Activated CD8-positive, alpha-beta memory T cell treated with anti-CD3 and anti-CD28 coated beads for 1 hour (primary cell): ENCODE measurements around the gene RUNX3.
A peak's percentile ranks its signal among the peaks of the same experiment; 100 is the strongest.

Experiments used
- DNase-seq, 2 donors: peaks; one replicate each; pipeline ENCODE4 v3.0.0-alpha.2; 2020; ENCODE audit warnings: low read depth in 1 of 2; ENCODE audit errors: extremely low read depth in 1 of 2

The RUNX3 gene

DNA sequence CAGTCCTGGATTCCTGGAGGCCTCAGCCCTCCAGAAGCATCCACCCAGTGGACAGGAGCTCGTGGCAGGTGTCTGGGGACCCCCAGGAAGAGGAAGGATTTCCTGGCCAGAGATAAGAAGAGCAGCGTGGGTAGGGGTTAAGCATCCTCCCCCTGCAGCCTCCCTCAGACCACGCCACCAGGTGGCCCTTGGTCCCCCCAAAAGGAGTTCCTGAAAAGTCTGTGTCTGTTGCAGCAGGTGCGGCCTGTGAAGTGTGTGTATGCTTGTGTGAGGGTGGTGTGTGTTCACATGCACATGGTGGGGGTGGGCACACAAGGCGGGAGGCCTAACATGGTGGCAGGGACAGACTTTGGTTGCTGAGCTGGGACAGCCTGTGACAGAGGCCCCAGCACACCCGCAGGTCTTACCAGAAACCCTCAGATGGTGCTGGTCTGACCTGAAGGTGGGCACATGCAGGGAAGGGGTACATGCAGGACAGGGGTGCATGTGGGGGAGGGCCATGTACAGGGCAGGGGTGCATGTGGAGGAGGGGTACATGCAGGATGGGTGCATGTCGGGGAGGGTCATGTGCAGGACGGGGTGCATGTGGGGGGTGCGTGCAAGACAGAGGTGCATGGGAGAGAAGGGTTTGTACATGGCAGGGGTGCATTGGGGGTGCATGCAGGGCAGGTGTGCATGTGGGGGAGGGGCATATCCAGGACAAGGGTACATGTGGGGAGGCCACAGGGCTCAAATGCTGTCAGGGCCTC lies 18.2 kb upstream of the RUNX3 start:
- no peak for DNase-seq

GRCh38 chr1:24946861-24947658 lies 17.0 kb upstream of the RUNX3 start:
- DNase-seq: no peak

DNA sequence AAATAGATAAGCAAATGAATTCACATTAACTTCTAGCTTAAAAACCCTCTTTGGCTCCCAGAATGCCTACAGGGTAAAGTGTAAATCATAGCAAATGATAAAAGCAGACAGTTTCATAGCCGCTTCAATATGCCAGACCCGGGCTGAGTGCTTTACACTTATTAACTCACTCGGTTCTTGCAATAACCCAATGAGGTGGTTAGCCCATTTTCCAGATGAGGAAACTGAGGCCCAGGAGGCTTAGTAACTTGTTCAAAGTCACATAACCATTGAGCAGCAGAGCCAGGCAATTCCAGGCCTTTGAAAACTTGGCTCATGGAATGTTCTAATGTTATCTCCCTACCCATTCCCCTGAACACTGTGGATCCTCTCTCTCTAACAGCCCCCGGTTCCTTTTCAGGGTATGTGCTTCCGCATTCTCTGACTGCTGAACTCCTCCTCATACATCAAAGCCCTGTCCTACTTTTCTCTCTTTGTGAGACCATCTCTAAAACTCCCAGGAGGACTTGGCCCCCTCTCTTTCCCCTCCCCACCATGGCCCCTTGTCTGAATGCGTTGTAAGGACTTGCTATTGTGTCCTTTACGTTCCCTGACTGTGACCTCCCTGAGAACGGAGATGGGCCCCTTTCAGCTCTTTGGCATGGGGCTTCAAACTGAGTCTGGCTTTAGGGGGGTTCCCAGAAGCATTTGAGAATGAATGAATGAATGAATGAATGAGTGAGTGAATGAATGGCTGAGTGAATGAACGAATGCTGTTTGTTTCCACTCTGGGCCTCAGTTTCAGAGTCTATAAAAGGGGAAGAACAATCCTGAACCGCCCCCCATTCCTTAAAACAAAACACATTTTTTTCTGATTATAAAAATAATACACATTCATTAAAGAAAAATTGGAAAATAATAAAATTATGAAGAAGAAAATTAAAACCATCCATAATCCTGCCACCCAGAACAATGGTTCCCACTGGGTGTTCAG lies 15.6 kb upstream of the RUNX3 start:
- no peak for DNase-seq

DNA sequence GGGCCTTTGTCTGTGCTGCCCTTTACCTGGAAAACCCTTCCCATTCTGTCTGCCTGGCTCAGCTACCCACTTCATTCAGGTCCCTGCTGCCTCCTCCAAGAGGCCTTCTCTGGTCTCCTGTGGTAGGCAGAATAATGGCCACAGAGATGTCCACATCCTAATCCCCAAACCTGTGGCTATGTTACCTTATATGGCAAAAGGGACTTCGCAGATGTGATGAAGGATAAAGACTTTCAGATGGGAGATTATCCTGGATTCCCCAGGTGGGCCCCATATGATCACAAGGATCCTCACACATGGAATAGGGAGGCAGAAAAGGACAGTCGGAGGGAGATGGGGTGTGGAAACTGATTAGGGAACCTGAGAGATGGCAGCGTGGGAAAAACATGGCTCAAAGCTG lies 14.2 kb upstream of the RUNX3 start:
- DNase-seq: no peak

DNA sequence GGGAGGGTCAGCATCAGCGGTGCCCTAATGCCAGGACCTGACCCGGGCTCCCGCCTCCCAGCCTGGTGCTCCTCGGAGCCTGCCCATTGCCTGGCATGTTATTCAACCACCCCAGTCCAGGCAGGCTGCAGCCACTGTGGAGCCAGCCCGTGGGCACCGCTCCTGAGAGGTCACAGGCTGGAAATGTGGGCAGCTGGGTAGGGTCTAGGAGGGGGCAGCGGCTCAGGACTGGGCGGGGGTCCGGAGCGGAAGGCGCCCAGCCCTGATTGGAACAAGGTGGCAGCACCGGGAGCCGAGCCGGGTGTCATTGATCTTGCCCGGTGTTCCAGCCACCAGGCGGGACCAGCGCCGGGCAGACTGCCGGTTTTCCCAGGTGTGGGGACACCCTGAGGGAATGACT lies 12.7 kb upstream of the RUNX3 start:
- DNase-seq: no peak

DNA sequence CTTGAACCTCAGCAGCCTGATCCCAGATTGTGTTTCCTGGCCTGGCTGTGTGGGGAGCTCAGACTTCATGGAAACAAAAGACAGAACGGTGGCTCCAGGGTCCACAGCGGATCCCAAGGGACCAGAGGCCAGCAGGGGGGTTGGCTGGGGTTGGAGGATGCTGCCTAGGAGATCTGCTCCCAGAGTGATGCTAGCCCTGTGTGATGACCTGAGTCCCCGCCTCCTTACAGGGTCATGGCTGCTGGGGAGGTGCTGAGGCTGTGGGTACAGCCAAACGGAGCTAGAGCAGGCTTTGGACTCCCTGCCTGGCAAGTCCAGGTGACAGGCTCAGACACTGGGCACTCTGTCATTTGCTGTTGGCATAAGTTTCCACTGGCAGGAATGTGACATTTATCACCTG lies 11.5 kb upstream of the RUNX3 start:
- no peak for DNase-seq

- no peak for DNase-seq
These were observed 10.2 kb upstream of the RUNX3 start for GRCh38 chr1:24940231-24940630.

GRCh38 chr1:24939675-24940193 lies 9.7 kb upstream of the RUNX3 start:
- no peak for DNase-seq

DNA sequence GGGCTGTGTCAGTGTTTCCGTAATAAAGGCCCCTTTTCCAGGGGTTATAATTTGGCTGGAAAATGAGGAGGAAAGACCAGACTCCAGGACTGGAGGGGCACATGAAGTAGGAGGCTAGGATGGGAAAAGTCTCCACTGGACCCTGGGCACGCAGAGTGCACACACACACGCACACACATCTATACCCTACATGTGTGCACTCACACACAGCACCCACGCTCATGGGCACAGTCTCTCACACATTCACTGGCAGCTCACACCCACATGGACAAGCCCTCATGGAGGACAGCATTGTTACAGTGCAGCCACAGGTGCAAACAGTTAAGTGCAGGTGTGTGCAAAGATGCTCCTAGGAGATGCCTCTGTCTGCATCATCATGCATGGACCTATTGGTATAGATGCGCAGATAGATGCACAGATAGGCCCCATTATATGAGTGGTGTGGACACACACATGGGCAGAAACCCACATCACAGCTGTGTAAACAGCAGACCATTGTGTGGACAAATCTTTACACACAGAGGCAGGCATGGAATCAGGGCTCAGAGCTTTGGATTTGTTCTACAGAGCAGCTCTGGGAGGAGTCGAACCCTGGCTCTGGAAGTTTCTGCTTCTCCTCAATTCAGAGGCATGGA lies 9.1 kb upstream of the RUNX3 start:
- no peak for DNase-seq

DNA sequence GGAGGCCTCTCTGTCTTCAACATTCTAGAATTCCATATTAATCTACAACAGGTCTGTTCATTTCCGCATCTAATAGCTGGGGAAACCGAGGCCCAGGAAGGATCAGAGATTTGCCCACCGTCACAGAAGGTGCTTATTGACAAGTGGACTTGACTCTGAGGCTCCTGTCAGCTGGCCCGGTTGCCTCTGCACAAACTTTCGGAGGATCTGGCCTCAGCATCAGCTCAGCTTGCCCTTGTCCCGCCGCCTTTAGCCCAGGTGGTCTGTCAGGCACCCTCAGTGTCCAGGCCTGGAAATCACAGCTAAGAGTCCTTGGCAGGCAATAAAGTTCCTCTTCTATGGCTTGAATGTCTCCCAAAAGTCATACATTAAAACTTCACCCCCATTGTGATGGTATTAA lies 8.2 kb upstream of the RUNX3 start:
- no peak for DNase-seq

DNA sequence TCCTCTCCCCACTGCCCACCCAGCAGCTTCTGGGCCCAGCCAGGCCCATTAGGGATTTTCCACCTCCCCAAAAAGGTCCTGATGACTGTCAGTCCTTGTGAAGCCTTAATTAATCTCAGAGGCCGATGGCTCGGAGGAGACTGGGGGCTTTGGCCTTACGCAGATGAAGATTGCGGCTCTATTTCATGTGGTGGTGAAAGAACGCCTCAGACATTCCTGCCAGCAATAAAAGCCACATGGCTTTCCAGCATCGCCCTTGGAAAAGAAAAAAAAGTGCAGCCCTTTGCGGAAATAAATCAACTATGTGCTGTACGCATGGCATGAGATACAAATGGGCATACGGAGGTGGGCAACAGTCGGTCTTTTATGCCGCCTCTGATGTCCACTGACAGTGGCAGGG lies 6.6 kb upstream of the RUNX3 start:
- no peak for DNase-seq

GRCh38 chr1:24935615-24936484 lies 5.8 kb upstream of the RUNX3 start:
- no peak for DNase-seq

GRCh38 chr1:24935196-24935526 lies 5.1 kb upstream of the RUNX3 start:
- no peak for DNase-seq

- DNase-seq: no peak
These were observed 4.5 kb upstream of the RUNX3 start for GRCh38 chr1:24934310-24935195.

- DNase-seq: no peak
These were observed 3.4 kb upstream of the RUNX3 start for GRCh38 chr1:24933468-24933867.

DNA sequence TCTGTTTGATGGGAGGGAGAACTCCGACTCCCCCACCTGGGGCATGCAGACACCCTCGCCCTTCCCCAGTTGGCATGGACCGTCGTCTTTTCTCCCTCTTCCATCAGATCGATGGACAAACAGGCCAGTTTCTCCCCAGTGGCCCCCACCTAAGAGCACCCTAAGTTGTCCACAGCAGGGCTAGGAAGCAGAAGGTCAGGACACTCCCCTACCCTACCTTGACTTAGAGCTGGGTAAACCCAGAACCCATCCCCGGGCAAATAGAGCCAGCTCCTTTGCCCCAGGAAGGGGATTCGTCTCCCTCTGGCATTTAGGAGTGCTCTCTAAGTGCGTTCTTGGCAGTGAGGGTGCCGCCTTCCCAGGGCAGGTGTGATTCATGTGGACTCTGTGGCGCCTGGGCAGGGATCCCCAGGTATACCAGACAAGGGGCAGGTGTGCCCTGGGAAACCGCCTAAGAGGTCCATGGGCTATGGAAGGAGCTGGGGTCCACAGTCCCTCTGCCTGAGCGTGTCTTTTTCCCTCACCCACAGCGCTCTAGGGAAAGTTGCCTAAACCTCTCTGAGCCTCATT lies 2.7 kb upstream of the RUNX3 start:
- no peak for DNase-seq

DNA sequence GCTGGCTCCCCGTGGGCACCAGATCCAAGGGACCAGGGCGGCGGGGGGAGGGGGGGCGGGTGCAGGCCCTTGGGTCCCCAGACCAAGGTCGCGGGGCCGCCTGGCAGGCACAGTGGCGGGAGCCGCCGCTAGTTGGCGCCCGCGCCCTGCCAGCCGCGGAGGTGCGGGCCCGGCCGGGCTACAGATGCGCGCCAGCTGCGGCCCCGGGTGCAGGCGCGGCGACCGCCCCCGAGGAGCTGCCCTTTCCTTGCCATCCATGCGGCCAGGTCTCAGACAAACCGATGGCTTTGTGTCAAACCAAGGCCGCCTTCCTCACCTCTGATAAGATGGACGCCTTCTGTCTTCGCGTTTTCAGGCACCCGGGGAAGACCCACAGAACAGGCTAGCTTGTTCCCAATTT lies 2.2 kb upstream of the RUNX3 start:
- peak in 1 of 2 donors; percentile 57 for DNase-seq

DNA sequence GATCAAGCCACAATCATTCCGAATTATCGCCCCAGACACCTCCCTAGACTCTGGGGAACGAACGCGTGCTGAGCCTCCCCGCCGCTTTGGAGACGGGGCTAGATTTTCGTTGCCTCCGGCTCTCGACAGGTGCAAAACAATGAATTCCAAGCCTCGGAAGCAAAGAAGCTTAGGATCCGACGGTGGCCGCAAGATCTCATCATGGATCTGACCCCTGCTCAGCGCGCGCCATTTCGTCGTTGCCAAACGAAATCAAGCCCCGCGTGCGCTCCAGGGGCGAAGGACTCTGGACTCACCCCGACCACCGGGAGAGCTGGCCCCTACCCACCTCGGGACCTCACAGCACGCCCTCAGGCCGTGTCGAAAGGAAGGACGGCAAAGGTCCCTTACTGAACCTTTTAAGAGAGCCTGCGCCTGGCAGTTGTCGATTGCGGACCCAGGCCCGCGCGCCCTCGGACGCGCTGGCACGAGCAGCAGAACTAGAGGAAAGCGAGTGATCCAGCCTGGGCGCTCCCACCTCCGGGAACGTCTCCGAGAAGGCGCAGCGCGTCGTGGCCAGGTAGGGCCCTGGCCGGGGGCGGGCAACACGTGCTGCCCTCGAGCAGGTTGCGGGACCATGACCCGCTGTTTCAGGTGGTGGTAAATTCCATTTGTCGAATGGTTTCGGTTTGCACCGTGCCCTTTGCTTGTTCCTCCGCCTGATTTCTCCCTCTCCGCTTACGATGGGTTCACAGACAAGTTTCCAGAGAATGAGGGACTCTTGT lies 1.6 kb upstream of the RUNX3 start:
- DNase-seq: no peak
